Hepatocyte (in vitro differentiated cells): Measurements from ENCODE around the gene NUCB1. TPM values are rescaled to one million over a fixed set of nuclear protein-coding genes. Genes with fewer than 3 reads are reported as not detected.

Source experiments
- DNase-seq: peaks from one replicate; pipeline ENCODE4 v3.0.0-alpha.2; 2016; ENCODE audit warnings: low spot score
- H2AFZ ChIP-seq: fragments of 200-600 bp; sonication (generic); 2 replicates; pipeline ENCODE4 v1.6.0; 2016; ENCODE audit warnings: antibody characterized with exemption, mild to moderate bottlenecking
- H3K27ac ChIP-seq: fragments of 200-600 bp; sonication (generic); 2 replicates; pipeline ENCODE4 v1.5.1; 2016; ENCODE audit warnings: mild to moderate bottlenecking
- H3K27me3 ChIP-seq: fragments of 200-600 bp; sonication (generic); 2 replicates; pipeline ENCODE4 v1.6.1; 2016
- H3K36me3 ChIP-seq: fragments of 200-600 bp; sonication (generic); replicated peaks from 2 replicates; pipeline ENCODE4 v1.5.1; 2016; ENCODE audit warnings: low read depth; ENCODE audit not compliant: insufficient read depth
- H3K4me1 ChIP-seq: fragments of 200-600 bp; sonication (generic); 2 replicates; pipeline ENCODE4 v1.5.1; 2016; ENCODE audit warnings: mild to moderate bottlenecking, moderate library complexity; ENCODE audit not compliant: insufficient read depth
- H3K4me2 ChIP-seq: fragments of 200-600 bp; sonication (generic); 2 replicates; pipeline ENCODE4 v1.6.0; 2016
- H3K4me3 ChIP-seq: fragments of 200-600 bp; sonication (generic); 2 replicates; pipeline ENCODE4 v1.5.1; 2016; ENCODE audit warnings: mild to moderate bottlenecking
- H3K79me2 ChIP-seq: fragments of 200-600 bp; sonication (generic); 2 replicates; pipeline ENCODE4 v1.6.0; 2017; ENCODE audit warnings: mild to moderate bottlenecking
- H3K9me2 ChIP-seq: fragments of 200-600 bp; sonication (generic); replicated peaks from 2 replicates; pipeline ENCODE4 v1.6.0; 2017; ENCODE audit warnings: mild to moderate bottlenecking; ENCODE audit not compliant: insufficient read depth
- H3K9me3 ChIP-seq: fragments of 200-600 bp; sonication (generic); 2 replicates; pipeline ENCODE4 v1.5.1; 2016; ENCODE audit warnings: low read depth, mild to moderate bottlenecking
- H4K20me1 ChIP-seq: fragments of 200-600 bp; sonication (generic); 2 replicates; pipeline ENCODE4 v1.6.0; 2016; ENCODE audit warnings: mild to moderate bottlenecking; ENCODE audit not compliant: insufficient read depth, poor library complexity, severe bottlenecking
- CTCF ChIP-seq: fragments of 200-600 bp; sonication (generic); IDR thresholded peaks from 2 replicates; pipeline ENCODE4 v1.5.1; 2016; ENCODE audit warnings: antibody characterized with exemption, mild to moderate bottlenecking; ENCODE audit not compliant: poor library complexity
- EZH2 ChIP-seq: fragments of 200-600 bp; sonication (generic); IDR thresholded peaks from 2 replicates; pipeline ENCODE4 v1.6.1; 2016; ENCODE audit warnings: antibody characterized with exemption, mild to moderate bottlenecking, borderline replicate concordance
- EZH2phosphoT487 ChIP-seq: fragments of 200-600 bp; sonication (generic); IDR thresholded peaks from one replicate; pipeline ENCODE4 v1.6.1; 2018; ENCODE audit warnings: antibody characterized with exemption, mild to moderate bottlenecking, low read depth, moderate library complexity; ENCODE audit not compliant: unreplicated experiment, severe bottlenecking
- WGBS: methylation state at CpG from one replicate; pipeline ENCODE4 v1.1.6; 2016; ENCODE audit warnings: low lambda C conversion rate; ENCODE audit errors: missing lambda C conversion rate; 5-methylcytosine and 5-hydroxymethylcytosine counted together
- polyA plus RNA-seq: library from polyadenylated mRNA; unstranded; fragments of >200 nt; fragmentation: Nextera tagmentation; extraction: Ambion mirVana; gene quantifications from 2 replicates; pipeline ENCODE4 v1.2.1, GENCODE V29; 2016
- total RNA-seq: library from RNA; depleted of rRNA; stranded (reverse); fragments of >200 nt; gene quantifications from 2 replicates; pipeline ENCODE4 v1.2.3, GENCODE V29; 2014

Gene NUCB1
- total and polyA plus RNA-seq, 2 experiments from 2014 or later, result 283 to 339 TPM

DNA sequence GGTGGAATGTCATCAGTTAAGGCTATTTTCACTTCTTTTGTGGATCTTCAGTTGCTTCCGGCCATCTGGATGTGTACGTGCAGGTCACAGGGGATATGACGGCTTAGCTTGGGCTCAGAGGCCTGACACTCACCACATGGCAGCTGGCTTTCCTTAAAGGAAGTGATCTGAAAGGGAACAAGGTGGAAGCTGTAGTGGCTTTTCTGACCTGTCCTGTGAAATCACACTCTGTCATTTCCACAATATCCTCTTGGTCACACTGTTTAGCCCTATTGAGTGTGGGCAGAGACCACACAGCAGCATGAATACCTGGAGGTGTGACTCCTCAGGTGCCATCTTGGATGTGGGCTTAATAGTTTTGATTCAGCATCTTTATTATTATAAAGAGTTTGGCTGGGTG, 50.0 kb downstream of the NUCB1 start:
- Histone ChIP-seq H3K79me2 (peaks cover 3% of the 10 kb centered on the region), H3K4me3 (no peak overlapping the region), H3K9me3 (no peaks in the 10 kb centered on the region), H4K20me1 (no peaks in the 10 kb centered on the region), H3K27me3 (no peaks in the 10 kb centered on the region), H3K36me3 (no peaks in the 10 kb centered on the region), H3K27ac (no peak overlapping the region), H3K9me2 (no peaks in the 10 kb centered on the region), H2AFZ (no peak overlapping the region), H3K4me1 (no peaks in the 10 kb centered on the region), H3K4me2 (no peak overlapping the region)
- WGBS, result 66% methylated on average over 3 of the region's 3 CpGs
- no peak for DNase-seq
- no peak for TF ChIP-seq EZH2
- TF ChIP-seq CTCF, result no peak
- no peak for TF ChIP-seq EZH2phosphoT487

GRCh38 chr19:48950830-48951519, 50.9 kb downstream of the NUCB1 start:
- 78% methylated on average over 9 of the region's 9 CpGs for WGBS
- TF ChIP-seq CTCF (no peak), EZH2phosphoT487 (no peak), EZH2 (no peak)
- H3K27me3 ChIP-seq, result no peaks in the 10 kb centered on the region
- H3K4me2 ChIP-seq, result no peak overlapping the region
- no peak overlapping the region for H3K4me3 ChIP-seq
- no peak overlapping the region for H3K27ac ChIP-seq
- DNase-seq, result no peak
- H3K79me2 ChIP-seq, result peaks cover 11% of the 10 kb centered on the region
- H2AFZ ChIP-seq, result no peak overlapping the region
- H3K9me2 ChIP-seq, result no peaks in the 10 kb centered on the region
- no peaks in the 10 kb centered on the region for H3K36me3 ChIP-seq
- no peaks in the 10 kb centered on the region for H3K9me3 ChIP-seq
- peaks cover 8% of the 10 kb centered on the region for H3K4me1 ChIP-seq
- no peaks in the 10 kb centered on the region for H4K20me1 ChIP-seq

GRCh38 chr19:48953141-48953540, 53.0 kb downstream of the NUCB1 start:
- WGBS, result 86% methylated on average over 4 of the region's 4 CpGs
- H4K20me1 ChIP-seq, result no peaks in the 10 kb centered on the region
- H3K36me3 ChIP-seq, result no peaks in the 10 kb centered on the region
- peaks cover 26% of the 10 kb centered on the region for H3K79me2 ChIP-seq
- H3K4me3 ChIP-seq, result no peak overlapping the region
- H3K4me2 ChIP-seq, result no peak overlapping the region
- peaks cover 10% of the 10 kb centered on the region for H3K4me1 ChIP-seq
- TF ChIP-seq EZH2, result no peak
- no peak for TF ChIP-seq EZH2phosphoT487
- TF ChIP-seq CTCF, result no peak
- H2AFZ ChIP-seq, result no peak overlapping the region
- no peaks in the 10 kb centered on the region for H3K27me3 ChIP-seq
- H3K9me3 ChIP-seq, result no peaks in the 10 kb centered on the region
- H3K27ac ChIP-seq, result no peak overlapping the region
- no peaks in the 10 kb centered on the region for H3K9me2 ChIP-seq
- no peak for DNase-seq
